ENCODE measurements around the gene SLC66A3. TPM values are rescaled to one million over a fixed set of nuclear protein-coding genes. Genes with fewer than 3 reads are reported as not detected.

The SLC66A3 gene
- total RNA-seq, 1 experiment from 2014 or later: 13.3 TPM

GRCh38 chr2:11133936-11134320 lies 21.3 kb upstream of the SLC66A3 start:
- H3K18ac ChIP-seq (ENCODE audit: insufficient read length, low read depth, low read length): no peak overlapping the region
- no peak overlapping the region for H3K27ac ChIP-seq (ENCODE audit: insufficient read length, low read depth, low read length)
- DNase-seq: no peak
- no peaks in the 10 kb centered on the region for H3K9me3 ChIP-seq (ENCODE audit: control insufficient read depth, low read depth, low read length)
- H3K27me3 Mint-ChIP-seq (ENCODE audit: low read depth): peaks cover 3% of the 10 kb centered on the region
- no peak for TF ChIP-seq CTCF (conservative IDR thresholded peaks at IDR 0.05)
- H3K27me3 ChIP-seq (ENCODE audit: insufficient read depth, low read length): no peaks in the 10 kb centered on the region
- H3K4me1 Mint-ChIP-seq: peaks cover 11 to 19% of the 10 kb centered on the region in 2 experiments
- H4K5ac ChIP-seq (ENCODE audit: insufficient read length, low read depth, low read length): no peak overlapping the region
- no peak overlapping the region for H2AFZ ChIP-seq (ENCODE audit: low read length)
- H3K27ac Mint-ChIP-seq: peak overlapping the region in 1 of 3 experiments; percentile 50; a peak in 3 of 7 replicates
- no peak overlapping the region for H2BK5ac ChIP-seq (ENCODE audit: insufficient read length, low read length)
- no peak overlapping the region for H2BK15ac ChIP-seq (ENCODE audit: low read depth, low read length)
- no peak overlapping the region for H2AK5ac ChIP-seq (ENCODE audit: insufficient read length, low read length)
- H3K23ac ChIP-seq (ENCODE audit: insufficient read length, low read depth, low read length): no peak overlapping the region
- no peak overlapping the region for H2BK120ac ChIP-seq (ENCODE audit: low read depth, low read length, poor library complexity, severe bottlenecking)
- no peak overlapping the region for H2BK20ac ChIP-seq (ENCODE audit: low read depth, low read length, poor library complexity, severe bottlenecking)
- H4K20me1 ChIP-seq (ENCODE audit: control insufficient read depth, insufficient read depth, insufficient read length): no peaks in the 10 kb centered on the region
- no peak overlapping the region for H4K8ac ChIP-seq (replicated peaks; ENCODE audit: insufficient read length, low read depth, low read length)
- H2BK12ac ChIP-seq (ENCODE audit: insufficient read length, low read depth, low read length): no peak overlapping the region
- H4K91ac ChIP-seq (ENCODE audit: insufficient read length, low read depth, low read length): no peak overlapping the region
- no peak overlapping the region for H3K9ac ChIP-seq (ENCODE audit: extremely low read depth, insufficient read length, low read length)
- WGBS (ENCODE audit: extremely low coverage, insufficient read length, low lambda C conversion rate): no CpG with 5 or more reads among the region's 8 CpGs
- peaks cover 11% of the 10 kb centered on the region for H3K23me2 ChIP-seq (ENCODE audit: insufficient read length, low read depth, low read length, poor library complexity, severe bottlenecking)
- H3K79me2 ChIP-seq (ENCODE audit: insufficient read depth, low read length): no peaks in the 10 kb centered on the region
- no peaks in the 10 kb centered on the region for H3K9me3 Mint-ChIP-seq
- H3K4me2 ChIP-seq (ENCODE audit: insufficient read depth, insufficient read length, low read length): peak overlapping the region; percentile 50
- H3K4ac ChIP-seq (ENCODE audit: low read depth, low read length): no peak overlapping the region
- no peaks in the 10 kb centered on the region; the same call in 1 of the 2 replicates for H3K4me1 ChIP-seq (ENCODE audit: insufficient read depth, low read length)
- no peak overlapping the region for H3K14ac ChIP-seq (ENCODE audit: insufficient read depth, low read length)
- H3K4me3 Mint-ChIP-seq: peak overlapping the region in 1 of 2 experiments; percentile 15; a peak in 2 of 5 replicates
- H3T11ph ChIP-seq (ENCODE audit: low read length): no peak overlapping the region
- no peaks in the 10 kb centered on the region for H3K79me1 ChIP-seq (ENCODE audit: insufficient read depth, low read depth, low read length, poor library complexity, severe bottlenecking)
- no peaks in the 10 kb centered on the region; a peak in 2 of 7 replicates for H3K36me3 Mint-ChIP-seq (ENCODE audit: insufficient read depth in 1 of 3, low read depth in 3 of 3)
- H3K56ac ChIP-seq (ENCODE audit: insufficient read length, low read depth, low read length): no peak overlapping the region
